ENCODE measurements around the gene TBC1D2. TPM values are rescaled to one million over a fixed set of nuclear protein-coding genes. Genes with fewer than 3 reads are reported as not detected.

TBC1D2 gene
- total RNA-seq, 1 donor, result 78.6 TPM

GRCh38 chr9:98298476-98298875 lies 43.0 kb upstream of the TBC1D2 start:
- H3K4me3 ChIP-seq (ENCODE audit: low read depth, low read length), result no peak overlapping the region
- DNase-seq (ENCODE audit: low read depth), result no peak

GRCh38 chr9:98295824-98296223 lies 40.4 kb upstream of the TBC1D2 start:
- no peak for TF ChIP-seq CTCF (IDR thresholded peaks at IDR 0.05; ENCODE audit: insufficient read depth, low read depth, low read length)
- H3K4me3 ChIP-seq (ENCODE audit: low read depth, low read length), result no peak overlapping the region
- DNase-seq (ENCODE audit: low read depth), result no peak

More at GRCh38 chr9:98298476-98298875, 43.0 kb upstream of the TBC1D2 start:
- no peak for TF ChIP-seq CTCF (IDR thresholded peaks at IDR 0.05; ENCODE audit: insufficient read depth, low read depth, low read length)

- no peak for TF ChIP-seq CTCF (IDR thresholded peaks at IDR 0.05; ENCODE audit: insufficient read depth, low read depth, low read length)
- no peak for DNase-seq (ENCODE audit: low read depth)
- no peak overlapping the region for H3K4me3 ChIP-seq (ENCODE audit: low read depth, low read length)
Measured at GRCh38 chr9:98291820-98292219, 36.4 kb upstream of the TBC1D2 start.

- no peak for DNase-seq (ENCODE audit: low read depth)
- no peak for TF ChIP-seq CTCF (IDR thresholded peaks at IDR 0.05; ENCODE audit: insufficient read depth, low read depth, low read length)
- no peak overlapping the region for H3K4me3 ChIP-seq (ENCODE audit: low read depth, low read length)
Measured at GRCh38 chr9:98290411-98290810, 35.0 kb upstream of the TBC1D2 start.

- TF ChIP-seq CTCF (IDR thresholded peaks at IDR 0.05; ENCODE audit: insufficient read depth, low read depth, low read length), result no peak
- DNase-seq (ENCODE audit: low read depth), result no peak
- no peak overlapping the region for H3K4me3 ChIP-seq (ENCODE audit: low read depth, low read length)
Measured at GRCh38 chr9:98289614-98290201, 34.3 kb upstream of the TBC1D2 start.

- no peak for TF ChIP-seq CTCF (IDR thresholded peaks at IDR 0.05; ENCODE audit: insufficient read depth, low read depth, low read length)
- DNase-seq (ENCODE audit: low read depth), result no peak
- H3K4me3 ChIP-seq (ENCODE audit: low read depth, low read length), result no peak overlapping the region
Measured at GRCh38 chr9:98288881-98289280, 33.4 kb upstream of the TBC1D2 start.

- no peak overlapping the region for H3K4me3 ChIP-seq (ENCODE audit: low read depth, low read length)
- no peak for DNase-seq (ENCODE audit: low read depth)
- no peak for TF ChIP-seq CTCF (IDR thresholded peaks at IDR 0.05; ENCODE audit: insufficient read depth, low read depth, low read length)
Measured at GRCh38 chr9:98287384-98287783, 31.9 kb upstream of the TBC1D2 start.
